ENCODE results near the gene SPRR2F. TPM values are rescaled to one million over a fixed set of nuclear protein-coding genes. Genes with fewer than 3 reads are reported as not detected.
"Not testable (repeated sequence)": the region's sequence is repeated elsewhere in the genome, so short reads cannot be mapped to it uniquely, and the experiment has no call there.

SPRR2F gene
- total and polyA plus RNA-seq, 2 donors (not counting 1 experiment from before 2014, with no cell fraction given): not detected

GRCh38 chr1:153125536-153125935, 12.2 kb upstream of the SPRR2F start:
- Histone ChIP-seq H3K79me2 (ENCODE audit: control insufficient read depth, insufficient read depth, low read length) (no peaks in the 10 kb centered on the region), H3K9ac (ENCODE audit: insufficient read depth, low read length) (no peak overlapping the region), H3K27me3 (ENCODE audit: control insufficient read depth, insufficient read depth, low read length) (no peaks in the 10 kb centered on the region), H2AFZ (ENCODE audit: low read length) (no peak overlapping the region), H3K4me1 (ENCODE audit: control insufficient read depth, extremely low read depth, insufficient read depth, low read length) (no peaks in the 10 kb centered on the region), H3K9me3 (ENCODE audit: control insufficient read depth, insufficient read depth, low read depth, low read length) (no peaks in the 10 kb centered on the region), H3K36me3 (ENCODE audit: control insufficient read depth, insufficient read depth, low read length) (no peaks in the 10 kb centered on the region), H4K20me1 (ENCODE audit: control insufficient read depth, extremely low read depth, insufficient read depth, low read length) (no peaks in the 10 kb centered on the region), H3K4me2 (ENCODE audit: extremely low read depth, insufficient read depth, low read length) (no peak overlapping the region), H3K27ac (ENCODE audit: insufficient read depth, low read length) (no peak overlapping the region), H3K4me3 (replicated peaks in 1 of 4; ENCODE audit: control extremely low read depth in 1 of 4, insufficient read depth in 1 of 4, low read depth in 3 of 4, low read length in 4 of 4) (no peak overlapping the region)
- TF ChIP-seq EZH2 (IDR thresholded peaks at IDR 0.05; ENCODE audit: low read length, missing control alignments): no peak
- TF ChIP-seq CTCF (conservative IDR thresholded peaks at IDR 0.05 in 1 of 2, IDR thresholded peaks at IDR 0.05 in 1 of 2; ENCODE audit: low read depth in 1 of 2, low read length in 2 of 2): no peak
- DNase-seq (ENCODE audit: low read depth in 2 of 2): no peak

- not testable (repeated sequence) for H3K9ac ChIP-seq (ENCODE audit: insufficient read depth, low read length); H4K20me1 ChIP-seq (ENCODE audit: control insufficient read depth, extremely low read depth, insufficient read depth, low read length); H3K4me3 ChIP-seq (replicated peaks in 1 of 4; ENCODE audit: control extremely low read depth in 1 of 4, insufficient read depth in 1 of 4, low read depth in 3 of 4, low read length in 4 of 4); H3K79me2 ChIP-seq (ENCODE audit: control insufficient read depth, insufficient read depth, low read length); H3K27ac ChIP-seq (ENCODE audit: insufficient read depth, low read length); H3K27me3 ChIP-seq (ENCODE audit: control insufficient read depth, insufficient read depth, low read length); H3K4me1 ChIP-seq (ENCODE audit: control insufficient read depth, extremely low read depth, insufficient read depth, low read length); H3K4me2 ChIP-seq (ENCODE audit: extremely low read depth, insufficient read depth, low read length); H2AFZ ChIP-seq (ENCODE audit: low read length); H3K36me3 ChIP-seq (ENCODE audit: control insufficient read depth, insufficient read depth, low read length); DNase-seq (ENCODE audit: low read depth in 2 of 2); H3K9me3 ChIP-seq (ENCODE audit: control insufficient read depth, insufficient read depth, low read depth, low read length)
These were observed 10.5 kb upstream of the SPRR2F start for GRCh38 chr1:153123793-153124192.

GRCh38 chr1:153122831-153123421, 9.6 kb upstream of the SPRR2F start:
- Histone ChIP-seq H3K4me1 (ENCODE audit: control insufficient read depth, extremely low read depth, insufficient read depth, low read length) (no peaks in the 10 kb centered on the region), H3K79me2 (ENCODE audit: control insufficient read depth, insufficient read depth, low read length) (no peaks in the 10 kb centered on the region), H3K9me3 (ENCODE audit: control insufficient read depth, insufficient read depth, low read depth, low read length) (no peaks in the 10 kb centered on the region), H3K27me3 (ENCODE audit: control insufficient read depth, insufficient read depth, low read length) (no peaks in the 10 kb centered on the region), H3K4me3 (replicated peaks in 1 of 4; ENCODE audit: control extremely low read depth in 1 of 4, insufficient read depth in 1 of 4, low read depth in 3 of 4, low read length in 4 of 4) (no peak overlapping the region), H2AFZ (ENCODE audit: low read length) (no peak overlapping the region), H4K20me1 (ENCODE audit: control insufficient read depth, extremely low read depth, insufficient read depth, low read length) (no peaks in the 10 kb centered on the region), H3K27ac (ENCODE audit: insufficient read depth, low read length) (no peak overlapping the region), H3K4me2 (ENCODE audit: extremely low read depth, insufficient read depth, low read length) (no peak overlapping the region), H3K9ac (ENCODE audit: insufficient read depth, low read length) (no peak overlapping the region), H3K36me3 (ENCODE audit: control insufficient read depth, insufficient read depth, low read length) (no peaks in the 10 kb centered on the region)
- TF ChIP-seq CTCF (conservative IDR thresholded peaks at IDR 0.05 in 1 of 2, IDR thresholded peaks at IDR 0.05 in 1 of 2; ENCODE audit: low read depth in 1 of 2, low read length in 2 of 2) (no peak), EZH2 (IDR thresholded peaks at IDR 0.05; ENCODE audit: low read length, missing control alignments) (no peak)
- DNase-seq (ENCODE audit: low read depth in 2 of 2): no peak

Measured in fibroblast of lung (primary cell).